Measurements from ENCODE around the gene CPN1. TPM values are rescaled to one million over a fixed set of nuclear protein-coding genes. Genes with fewer than 3 reads are reported as not detected.

The CPN1 gene
- not detected in 2 replicates for total RNA-seq

DNA sequence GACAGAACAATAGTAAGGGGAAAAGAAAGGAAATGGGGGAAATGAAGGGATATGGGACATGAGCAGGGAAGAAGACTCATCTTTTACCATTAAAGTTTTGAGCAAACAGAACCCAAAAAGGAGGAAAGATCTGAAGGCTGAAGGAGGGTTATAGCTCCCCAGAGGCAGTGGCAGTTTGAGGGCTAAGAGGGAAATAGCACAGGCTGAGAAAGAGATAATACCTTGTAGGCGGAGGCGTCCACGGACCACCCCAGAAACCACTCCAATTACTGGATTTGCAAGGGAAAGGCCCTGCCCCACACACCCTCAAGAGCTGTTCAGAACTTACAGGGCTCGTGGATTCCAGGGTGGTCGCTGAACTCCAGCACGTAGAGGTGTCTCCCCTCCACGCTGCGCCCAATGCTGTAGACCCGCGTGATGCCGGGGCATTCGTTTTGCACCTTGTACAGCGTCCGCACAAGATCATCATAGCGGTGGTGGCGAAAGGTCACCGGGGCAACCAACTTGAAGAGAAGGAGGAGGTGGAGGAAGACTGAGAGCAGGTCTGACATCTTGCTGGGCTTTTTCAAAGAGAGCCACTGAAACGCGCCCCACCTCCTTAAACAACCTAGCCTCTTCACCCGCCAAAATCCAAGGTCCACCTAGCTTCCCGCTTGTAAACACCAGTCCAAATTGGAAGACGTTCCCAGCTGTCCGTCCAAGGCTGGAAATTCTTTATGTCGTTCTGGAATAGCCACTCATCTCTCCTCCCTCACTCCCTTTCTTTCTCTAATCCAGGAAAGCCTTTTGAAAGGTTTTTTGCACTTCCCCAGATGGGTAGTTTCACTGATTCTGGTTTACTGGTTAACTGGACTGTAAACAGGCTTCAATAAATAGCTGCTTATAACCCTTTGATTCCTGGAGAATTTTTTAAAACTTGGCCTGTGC is at the start of gene CPN1:
TSS of gene CPN1 (minus strand) at position 795 of the 927 bp plus-strand sequence. CDS start at position 551, 244 bp downstream.

DNA sequence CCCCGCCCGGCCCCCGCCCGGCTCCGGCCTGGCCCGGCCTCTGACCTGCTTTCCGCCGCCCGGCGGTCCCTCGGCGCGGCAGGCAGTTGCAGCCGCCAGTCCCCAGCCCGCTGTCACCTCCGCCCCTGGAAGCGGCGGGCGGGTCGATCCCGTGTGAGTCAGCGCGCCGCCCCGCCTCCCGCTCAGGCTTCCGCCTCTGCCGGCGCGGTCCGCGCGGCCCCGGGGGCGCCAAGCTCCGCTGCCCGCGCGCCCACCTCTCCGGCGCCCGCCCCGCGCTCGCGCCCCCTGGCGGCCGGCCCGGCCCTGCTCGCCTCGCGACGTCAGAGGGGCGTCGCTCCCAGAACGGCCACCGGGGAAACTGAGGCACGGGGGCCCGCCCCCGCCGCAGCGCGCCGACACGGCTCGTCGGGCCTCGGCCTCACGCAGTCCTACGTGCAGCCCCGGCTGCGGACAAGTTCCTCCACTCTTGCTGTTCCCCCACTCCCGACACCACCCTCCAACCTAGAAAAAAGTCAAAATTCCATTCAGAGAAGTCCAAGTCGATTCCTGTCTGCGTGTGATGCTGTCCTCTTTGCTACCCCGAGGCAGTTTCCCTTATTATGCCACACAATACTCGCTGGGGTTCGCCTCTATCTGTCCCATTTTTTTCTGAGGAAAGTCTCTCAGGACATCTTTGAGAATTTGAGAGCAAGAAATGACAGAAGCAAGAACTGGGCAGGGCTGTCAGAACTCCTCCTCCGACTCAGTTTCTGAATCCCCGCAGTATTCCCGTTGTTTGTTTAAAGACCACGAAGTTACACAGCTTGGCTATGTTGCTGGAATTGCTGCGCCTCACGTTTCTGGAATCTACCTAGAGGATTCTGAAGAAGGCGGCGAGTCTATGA is 71.6 kb downstream of the CPN1 start, which contains the start of gene DNMBP:
TSS of gene DNMBP (minus strand) at position 155 of the 884 bp plus-strand sequence. CDS start 37,823 bp downstream, outside the sequence.

Other genes with a start within 250 kb of the CPN1 start
- gene DNMBP, start 71.9 kb downstream of the CPN1 start, total RNA-seq, result 27.4 and 27.9 TPM in 2 replicates
- 38.4 and 47.4 TPM in 2 replicates for gene ERLIN1, start 104.2 kb upstream of the CPN1 start, total RNA-seq
- gene CHUK, start 147.7 kb upstream of the CPN1 start, total RNA-seq, result 6.6 and 8.3 TPM in 2 replicates
- gene CWF19L1, start 185.8 kb upstream of the CPN1 start, total RNA-seq, result 7.2 and 10.6 TPM in 2 replicates
- gene BLOC1S2, start 204.8 kb upstream of the CPN1 start, total RNA-seq, result 20.7 and 33.1 TPM in 2 replicates
- gene PKD2L1, start 248.4 kb upstream of the CPN1 start, total RNA-seq, result not detected in 2 replicates